NCI-H1092 treated with DMSO at 0.1 percent for 48 hours (cell line): ENCODE data around the gene LPP.
"Not testable (repeated sequence)": the region's sequence is repeated elsewhere in the genome, so short reads cannot be mapped to it uniquely, and the experiment has no call there.

Experiments
- DNase-seq: peaks from one replicate; lab custom pipeline; 2025; lab: John Stamatoyannopoulos, UW

The LPP gene

GRCh38 chr3:188589771-188590170, 435.8 kb downstream of the LPP start:
- DNase-seq: no peak

- no peak for DNase-seq
Measured at GRCh38 chr3:188590557-188590956, 436.6 kb downstream of the LPP start.

GRCh38 chr3:188594139-188594538, 440.2 kb downstream of the LPP start:
- DNase-seq: no peak

GRCh38 chr3:188595890-188596376, 442.0 kb downstream of the LPP start:
- DNase-seq: no peak

- DNase-seq: no peak
Measured at GRCh38 chr3:188598894-188599293, 444.9 kb downstream of the LPP start.

- DNase-seq: no peak
Measured at GRCh38 chr3:188602111-188602510, 448.2 kb downstream of the LPP start.

GRCh38 chr3:188602620-188603019, 448.7 kb downstream of the LPP start:
- no peak for DNase-seq

- no peak for DNase-seq
Measured at GRCh38 chr3:188604651-188605050, 450.7 kb downstream of the LPP start.

GRCh38 chr3:188605231-188605630, 451.3 kb downstream of the LPP start:
- DNase-seq: no peak

- no peak for DNase-seq
Measured at GRCh38 chr3:188605905-188606304, 451.9 kb downstream of the LPP start.

- DNase-seq: no peak
Measured at GRCh38 chr3:188607805-188608315, 453.9 kb downstream of the LPP start.

GRCh38 chr3:188608401-188608800, 454.4 kb downstream of the LPP start:
- no peak for DNase-seq

- DNase-seq: not testable (repeated sequence)
Measured at GRCh38 chr3:188613721-188614120, 459.8 kb downstream of the LPP start.

GRCh38 chr3:188617270-188617669, 463.3 kb downstream of the LPP start:
- no peak for DNase-seq

GRCh38 chr3:188617988-188618701, 464.2 kb downstream of the LPP start:
- no peak for DNase-seq

GRCh38 chr3:188620752-188621151, 466.8 kb downstream of the LPP start:
- no peak for DNase-seq

- DNase-seq: no peak
Measured at GRCh38 chr3:188624384-188624783, 470.4 kb downstream of the LPP start.

GRCh38 chr3:188624828-188625227, 470.9 kb downstream of the LPP start:
- DNase-seq: no peak

- no peak for DNase-seq
Measured at GRCh38 chr3:188627652-188628051, 473.7 kb downstream of the LPP start.

- no peak for DNase-seq
Measured at GRCh38 chr3:188631291-188632010, 477.5 kb downstream of the LPP start.

GRCh38 chr3:188633206-188633605, 479.2 kb downstream of the LPP start:
- no peak for DNase-seq

GRCh38 chr3:188634285-188634684, 480.3 kb downstream of the LPP start:
- no peak for DNase-seq
